Measurements from ENCODE around the gene MAP3K14. TPM values are rescaled to one million over a fixed set of nuclear protein-coding genes. Genes with fewer than 3 reads are reported as not detected.

The MAP3K14 gene
- total and polyA plus RNA-seq, 11 donors, result 9.0 to 21.9 (median 11.4) TPM

DNA sequence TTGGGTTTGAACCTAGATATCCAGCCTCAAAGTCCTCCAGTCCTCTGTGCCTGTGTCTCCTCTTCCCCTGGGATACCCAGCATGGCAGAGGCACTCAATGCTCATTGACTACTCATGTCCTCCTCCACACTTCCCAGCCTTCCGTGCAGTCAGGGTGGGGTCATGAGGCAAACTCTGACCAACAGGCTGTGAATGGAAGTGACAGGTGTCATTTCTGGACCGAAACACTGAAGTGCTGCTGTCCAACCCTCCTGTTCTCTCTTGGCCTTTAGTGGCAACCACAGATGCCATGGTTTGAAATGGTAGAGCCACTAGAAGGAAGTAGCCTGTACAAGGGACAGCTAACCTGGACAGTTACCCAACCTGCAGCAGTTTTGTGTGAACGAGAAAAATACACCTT, 46.7 kb upstream of the MAP3K14 start:
- H3K36me3 ChIP-seq, result no peaks in the 10 kb centered on the region
- no peak for TF ChIP-seq POLR2A (IDR thresholded peaks at IDR 0.05)
- TF ChIP-seq, protein P1, sequence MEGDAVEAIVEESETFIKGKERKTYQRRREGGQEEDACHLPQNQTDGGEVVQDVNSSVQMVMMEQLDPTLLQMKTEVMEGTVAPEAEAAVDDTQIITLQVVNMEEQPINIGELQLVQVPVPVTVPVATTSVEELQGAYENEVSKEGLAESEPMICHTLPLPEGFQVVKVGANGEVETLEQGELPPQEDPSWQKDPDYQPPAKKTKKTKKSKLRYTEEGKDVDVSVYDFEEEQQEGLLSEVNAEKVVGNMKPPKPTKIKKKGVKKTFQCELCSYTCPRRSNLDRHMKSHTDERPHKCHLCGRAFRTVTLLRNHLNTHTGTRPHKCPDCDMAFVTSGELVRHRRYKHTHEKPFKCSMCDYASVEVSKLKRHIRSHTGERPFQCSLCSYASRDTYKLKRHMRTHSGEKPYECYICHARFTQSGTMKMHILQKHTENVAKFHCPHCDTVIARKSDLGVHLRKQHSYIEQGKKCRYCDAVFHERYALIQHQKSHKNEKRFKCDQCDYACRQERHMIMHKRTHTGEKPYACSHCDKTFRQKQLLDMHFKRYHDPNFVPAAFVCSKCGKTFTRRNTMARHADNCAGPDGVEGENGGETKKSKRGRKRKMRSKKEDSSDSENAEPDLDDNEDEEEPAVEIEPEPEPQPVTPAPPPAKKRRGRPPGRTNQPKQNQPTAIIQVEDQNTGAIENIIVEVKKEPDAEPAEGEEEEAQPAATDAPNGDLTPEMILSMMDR (IDR thresholded peaks at IDR 0.05), result no peak
- no peaks in the 10 kb centered on the region for H3K9me3 ChIP-seq
- H3K4me3 ChIP-seq, result no peak overlapping the region
- H3K27me3 ChIP-seq, result no peaks in the 10 kb centered on the region
- ATAC-seq (no peak), DNase-seq (no peak)
- intact Hi-C loops (cut with DNase I), result loop anchor here in 1 of 10 donors (5.0 kb wide), 1 partner anchor 36 kb away; no protein-coding TSS in a partner anchor
- WGBS, 4 donors, result 79 to 91% (median 83%) methylated on average over 3 of the region's 3 CpGs
- peaks cover 0 to 5% (median 0%) of the 10 kb centered on the region in 12 donors for H3K4me1 ChIP-seq
- H3K27ac ChIP-seq, result no peak overlapping the region

DNA sequence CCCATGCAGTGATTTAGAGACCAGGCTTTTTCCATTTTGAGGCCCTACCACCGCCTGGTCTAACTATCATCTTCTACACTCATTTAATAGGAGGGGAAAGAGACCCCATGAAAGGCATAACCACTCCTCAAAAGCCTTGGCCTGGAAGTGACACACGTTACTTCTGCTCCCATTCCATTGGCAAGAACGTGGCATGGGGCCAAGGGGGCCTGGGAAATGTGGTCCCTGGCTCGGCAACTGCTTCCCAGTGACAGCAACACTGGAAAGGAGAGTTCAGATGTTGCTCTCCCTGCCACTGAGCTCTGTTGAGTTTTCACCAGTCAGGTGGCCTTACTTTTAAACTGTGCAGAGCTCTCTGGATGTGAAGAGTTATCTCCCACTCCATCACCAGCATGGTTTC, 45.2 kb upstream of the MAP3K14 start:
- Histone ChIP-seq H3K9me3 (no peaks in the 10 kb centered on the region), H3K4me1 (peaks cover 0 to 5% (median 0%) of the 10 kb centered on the region in 12 donors), H3K27ac (no peak overlapping the region), H3K36me3 (no peaks in the 10 kb centered on the region), H3K4me3 (no peak overlapping the region), H3K27me3 (no peaks in the 10 kb centered on the region)
- DNase-seq (no peak), ATAC-seq (no peak)
- TF ChIP-seq POLR2A (IDR thresholded peaks at IDR 0.05), result no peak
- TF ChIP-seq, protein P1 (IDR thresholded peaks at IDR 0.05), result no peak
- intact Hi-C loops (cut with DNase I), result loop anchor here in 1 of 10 donors (5.0 kb wide), 1 partner anchor 35 kb away; no protein-coding TSS in a partner anchor
- WGBS, 4 donors, result 78 to 82% (median 81%) methylated on average over 4 of the region's 4 CpGs

DNA sequence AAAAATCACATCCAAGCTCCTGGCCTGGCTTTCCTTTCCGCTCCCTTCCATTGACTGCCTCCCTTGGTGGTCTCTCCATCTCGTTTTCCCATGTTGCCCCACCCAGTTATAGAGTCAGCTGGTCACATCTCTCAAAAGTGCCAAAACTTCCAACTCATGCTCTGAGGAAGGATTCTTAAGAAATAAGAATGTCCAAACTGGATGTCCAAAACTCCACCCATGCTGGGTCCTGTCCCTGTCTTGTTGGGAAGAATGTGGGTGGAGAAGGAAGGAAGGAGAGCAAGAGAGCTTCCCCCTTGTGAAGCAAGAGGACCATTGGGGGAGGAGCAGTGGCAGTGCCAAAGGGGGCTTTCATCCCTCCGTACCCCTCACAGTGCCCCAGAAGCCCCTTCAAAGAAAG, 44.6 kb upstream of the MAP3K14 start:
- 82 to 87% (median 85%) methylated on average over 3 of the region's 3 CpGs for WGBS, 4 donors
- no peak for TF ChIP-seq POLR2A (IDR thresholded peaks at IDR 0.05)
- TF ChIP-seq, protein P1 (IDR thresholded peaks at IDR 0.05), result no peak
- no peaks in the 10 kb centered on the region for H3K36me3 ChIP-seq
- peaks cover 0 to 5% (median 0%) of the 10 kb centered on the region in 12 donors for H3K4me1 ChIP-seq
- no peaks in the 10 kb centered on the region for H3K9me3 ChIP-seq
- intact Hi-C loops (cut with DNase I), result loop anchor here in 1 of 10 donors (5.0 kb wide), 1 partner anchor 34 kb away; no protein-coding TSS in a partner anchor
- no peak overlapping the region for H3K4me3 ChIP-seq
- DNase-seq (no peak), ATAC-seq (no peak)
- H3K27me3 ChIP-seq, result no peaks in the 10 kb centered on the region
- no peak overlapping the region for H3K27ac ChIP-seq

DNA sequence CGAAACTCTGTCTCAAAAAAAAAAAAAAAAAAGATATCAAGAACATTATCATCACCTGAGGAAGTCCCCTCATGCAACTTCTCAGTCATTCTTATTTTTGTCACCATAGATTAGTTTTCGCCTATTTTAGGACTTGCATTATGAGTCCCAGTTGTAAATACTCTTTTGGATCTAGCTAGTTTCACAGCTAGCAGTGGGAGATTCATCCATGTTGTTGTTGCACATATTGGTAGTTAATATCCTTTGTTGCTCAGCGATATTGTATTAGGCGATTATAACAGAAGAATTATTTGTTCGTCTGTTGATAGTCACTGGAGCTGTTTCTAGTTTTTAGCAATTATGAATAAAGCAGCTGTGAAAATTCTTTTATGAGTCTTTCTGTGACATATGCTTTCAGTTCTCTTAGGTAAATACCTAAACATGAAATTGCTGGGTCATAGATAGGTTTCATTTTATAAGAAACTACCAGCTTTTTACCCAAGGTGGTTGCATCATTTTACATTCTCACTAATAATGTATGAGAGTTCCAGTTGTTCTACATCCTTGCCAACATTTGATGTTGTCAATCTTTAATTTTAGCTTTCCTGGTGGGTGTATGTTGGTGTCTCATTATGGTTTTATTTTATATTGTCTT, 40.7 kb upstream of the MAP3K14 start:
- H3K4me1 ChIP-seq, result no peaks in the 10 kb centered on the region
- intact Hi-C loops (cut with DNase I), result no loop called here
- no peak for DNase-seq
- H3K27me3 ChIP-seq, result no peaks in the 10 kb centered on the region
- H3K4me3 ChIP-seq, result no peak overlapping the region
- 88 to 96% (median 94%) methylated on average over 5 of the region's 5 CpGs for WGBS, 4 donors
- no peaks in the 10 kb centered on the region for H3K9me3 ChIP-seq
- H3K36me3 ChIP-seq, result no peaks in the 10 kb centered on the region
- ATAC-seq, result no peak
- H3K27ac ChIP-seq, result no peak overlapping the region
- TF ChIP-seq POLR2A (IDR thresholded peaks at IDR 0.05), result no peak
- TF ChIP-seq, protein P1 (IDR thresholded peaks at IDR 0.05), result no peak
